Coronary artery (tissue), 2 donors: ENCODE results near the gene CUX1.

Source experiments
- DNase-seq: peaks from one replicate; pipeline ENCODE4 v3.0.0-alpha.2; 2017; ENCODE audit warnings: low spot score
- H3K27ac ChIP-seq, 2 donors: fragments of 200-600 bp; sonication (generic); one replicate each; pipeline ENCODE4 v1.5.1; 2016 to 2019
- H3K4me3 ChIP-seq: fragments of 200-600 bp; sonication (generic); 2 replicates; pipeline ENCODE4 v1.5.1; 2016; ENCODE audit warnings: mild to moderate bottlenecking, moderate library complexity
- TF ChIP-seq, protein P1 (sequence below): fragments of 200-600 bp; sonication (generic); IDR thresholded peaks from one replicate; pipeline ENCODE4 v1.5.1; 2019; ENCODE audit warnings: antibody characterized with exemption

CUX1 gene

DNA sequence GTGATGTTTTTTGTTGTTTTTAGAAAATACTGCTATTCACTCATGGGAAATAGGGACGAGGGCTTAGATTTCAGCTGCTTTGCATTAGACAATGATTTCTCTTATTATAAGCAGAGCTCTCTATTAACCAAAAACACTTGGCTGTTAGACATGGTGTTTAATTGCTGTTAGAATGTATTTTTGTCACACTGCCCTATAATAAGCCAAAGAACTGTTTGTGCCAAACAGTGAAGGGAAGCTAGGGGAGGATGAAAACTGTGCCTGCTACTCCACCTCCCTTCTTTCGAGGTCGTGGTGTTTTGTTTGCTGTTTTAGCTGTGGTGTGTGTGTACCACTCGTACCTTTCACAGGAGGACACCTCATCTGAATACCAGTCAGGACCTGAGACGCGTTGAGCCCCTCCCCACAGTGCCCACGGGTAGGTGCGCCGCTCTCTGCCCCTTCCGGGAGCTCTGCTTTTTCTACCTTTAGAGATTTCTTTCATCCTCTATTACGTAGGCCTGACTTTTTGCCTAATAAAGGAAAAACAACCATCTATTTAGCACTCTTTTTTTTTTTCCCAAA lies 57.9 kb downstream of the CUX1 start:
- Histone ChIP-seq H3K27ac (no peak overlapping the region), H3K4me3 (no peak overlapping the region)
- DNase-seq, result no peak
- TF ChIP-seq, protein P1, sequence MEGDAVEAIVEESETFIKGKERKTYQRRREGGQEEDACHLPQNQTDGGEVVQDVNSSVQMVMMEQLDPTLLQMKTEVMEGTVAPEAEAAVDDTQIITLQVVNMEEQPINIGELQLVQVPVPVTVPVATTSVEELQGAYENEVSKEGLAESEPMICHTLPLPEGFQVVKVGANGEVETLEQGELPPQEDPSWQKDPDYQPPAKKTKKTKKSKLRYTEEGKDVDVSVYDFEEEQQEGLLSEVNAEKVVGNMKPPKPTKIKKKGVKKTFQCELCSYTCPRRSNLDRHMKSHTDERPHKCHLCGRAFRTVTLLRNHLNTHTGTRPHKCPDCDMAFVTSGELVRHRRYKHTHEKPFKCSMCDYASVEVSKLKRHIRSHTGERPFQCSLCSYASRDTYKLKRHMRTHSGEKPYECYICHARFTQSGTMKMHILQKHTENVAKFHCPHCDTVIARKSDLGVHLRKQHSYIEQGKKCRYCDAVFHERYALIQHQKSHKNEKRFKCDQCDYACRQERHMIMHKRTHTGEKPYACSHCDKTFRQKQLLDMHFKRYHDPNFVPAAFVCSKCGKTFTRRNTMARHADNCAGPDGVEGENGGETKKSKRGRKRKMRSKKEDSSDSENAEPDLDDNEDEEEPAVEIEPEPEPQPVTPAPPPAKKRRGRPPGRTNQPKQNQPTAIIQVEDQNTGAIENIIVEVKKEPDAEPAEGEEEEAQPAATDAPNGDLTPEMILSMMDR, result no peak

DNA sequence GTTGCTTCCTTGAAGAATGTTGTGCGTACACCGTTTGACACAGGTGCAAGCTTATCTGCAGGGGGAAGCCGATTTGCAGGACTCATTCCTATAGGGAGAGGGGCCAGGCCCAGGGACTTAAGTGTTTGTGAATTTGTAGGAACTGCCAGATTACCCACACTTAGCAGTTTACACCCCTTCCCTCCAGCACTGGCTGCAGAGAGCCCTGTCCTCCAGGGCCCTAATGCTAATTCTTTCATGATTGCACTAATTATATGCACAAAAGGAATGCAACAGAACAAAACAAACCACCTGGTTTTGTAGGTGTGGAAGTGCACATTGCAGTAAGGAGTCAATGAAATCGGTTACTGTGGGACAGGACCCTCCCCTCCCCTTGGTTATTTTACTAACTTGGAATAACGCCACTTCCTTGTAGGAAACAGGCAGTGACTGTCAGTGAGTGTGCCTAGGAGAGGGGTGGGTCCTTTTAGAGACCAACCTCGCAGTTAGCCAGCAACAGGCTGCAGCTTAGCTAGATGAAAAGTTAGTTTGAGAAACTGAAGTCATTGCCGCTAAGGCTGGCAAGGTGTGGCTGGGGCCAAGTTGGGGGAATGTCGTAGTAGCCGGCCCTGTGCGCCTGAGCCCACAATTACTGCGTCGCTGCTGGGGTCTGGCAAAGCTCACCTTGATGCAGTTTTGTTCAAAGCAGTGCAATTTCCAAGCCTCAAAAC lies 60.6 kb downstream of the CUX1 start:
- no peak overlapping the region for H3K27ac ChIP-seq
- no peak overlapping the region for H3K4me3 ChIP-seq
- no peak for DNase-seq
- TF ChIP-seq, protein P1, result no peak

DNA sequence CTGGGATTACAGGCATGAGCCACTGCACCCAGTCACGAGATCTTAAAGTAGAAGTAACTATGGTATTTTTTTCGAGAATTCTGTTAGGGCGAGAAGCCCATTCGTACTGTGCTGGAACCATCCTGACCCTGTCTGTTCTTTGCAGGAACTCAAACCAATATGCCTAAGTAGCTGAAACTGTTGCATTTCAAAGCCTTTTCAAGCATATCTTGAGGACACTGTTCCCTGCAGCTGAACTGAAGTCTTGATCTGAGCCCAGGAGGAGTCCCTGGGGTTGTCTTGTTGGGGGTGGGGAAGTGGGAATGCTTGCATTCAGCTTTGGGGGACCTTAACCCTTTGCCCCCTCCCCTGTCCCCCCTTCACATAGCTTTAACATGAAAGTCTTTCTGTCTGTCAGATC lies 61.5 kb downstream of the CUX1 start:
- no peak overlapping the region for H3K4me3 ChIP-seq
- H3K27ac ChIP-seq, result no peak overlapping the region
- TF ChIP-seq, protein P1, result no peak
- DNase-seq, result no peak

DNA sequence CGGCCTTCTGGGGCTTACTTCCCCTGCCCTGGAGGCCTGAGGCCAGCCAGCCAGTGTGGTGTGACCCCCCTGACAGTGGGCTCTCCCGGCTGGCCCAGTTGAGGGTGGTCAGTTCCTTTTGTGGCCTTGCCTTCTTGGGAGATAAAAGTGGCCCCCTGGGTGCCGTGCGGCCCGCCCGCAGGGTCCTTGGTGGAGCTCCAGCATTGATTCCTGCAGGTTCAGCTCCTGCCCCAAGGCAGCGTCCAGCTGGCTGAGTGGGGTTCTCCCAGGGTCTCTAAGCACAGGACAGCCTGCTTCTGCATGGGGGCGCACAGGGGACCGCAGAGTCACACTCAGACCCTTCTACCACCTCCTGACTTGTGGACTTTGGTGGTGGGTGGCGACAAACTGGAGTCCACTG lies 62.1 kb downstream of the CUX1 start:
- no peak for DNase-seq
- no peak overlapping the region for H3K27ac ChIP-seq
- TF ChIP-seq, protein P1, result no peak
- no peak overlapping the region for H3K4me3 ChIP-seq

DNA sequence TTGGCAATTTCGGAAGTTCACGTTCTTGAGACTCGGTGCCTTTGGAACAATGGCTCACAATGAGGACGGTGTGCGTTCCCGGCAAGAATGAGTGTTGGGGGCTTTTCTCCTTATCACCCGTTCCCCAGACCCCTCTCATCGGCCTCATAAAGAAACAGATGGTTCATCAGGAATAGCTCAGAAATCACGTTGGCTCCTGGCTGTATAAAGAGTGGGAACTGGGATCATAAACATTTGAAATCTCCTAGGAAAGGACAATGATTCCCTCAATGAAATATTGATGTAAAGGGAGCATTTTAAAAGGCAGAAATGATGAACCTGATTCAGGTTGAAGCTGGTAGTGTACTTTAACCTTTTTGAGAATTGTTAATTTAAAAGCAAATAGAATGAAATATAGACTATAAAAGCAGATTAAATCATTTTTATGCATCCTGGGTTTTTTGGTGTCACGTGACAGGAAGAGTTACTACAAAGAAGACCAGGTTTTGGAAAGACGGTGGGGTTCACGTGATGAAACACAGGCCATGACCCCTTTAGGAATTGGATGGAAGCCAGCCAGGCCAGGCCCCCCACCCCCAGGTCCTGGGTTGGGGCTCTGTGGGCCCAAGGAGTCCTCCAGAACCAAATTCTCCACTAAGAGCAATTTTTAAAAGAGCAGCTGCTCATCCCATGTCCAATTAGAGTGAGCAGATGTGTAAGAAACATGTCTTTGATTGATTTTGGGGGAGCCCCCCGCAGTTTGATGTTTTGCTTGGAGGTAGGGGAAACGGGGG lies 63.0 kb downstream of the CUX1 start:
- DNase-seq, result no peak
- H3K27ac ChIP-seq, result peak overlapping the region in 1 of 2 donors; percentile 79
- TF ChIP-seq, protein P1, result no peak
- no peak overlapping the region for H3K4me3 ChIP-seq

DNA sequence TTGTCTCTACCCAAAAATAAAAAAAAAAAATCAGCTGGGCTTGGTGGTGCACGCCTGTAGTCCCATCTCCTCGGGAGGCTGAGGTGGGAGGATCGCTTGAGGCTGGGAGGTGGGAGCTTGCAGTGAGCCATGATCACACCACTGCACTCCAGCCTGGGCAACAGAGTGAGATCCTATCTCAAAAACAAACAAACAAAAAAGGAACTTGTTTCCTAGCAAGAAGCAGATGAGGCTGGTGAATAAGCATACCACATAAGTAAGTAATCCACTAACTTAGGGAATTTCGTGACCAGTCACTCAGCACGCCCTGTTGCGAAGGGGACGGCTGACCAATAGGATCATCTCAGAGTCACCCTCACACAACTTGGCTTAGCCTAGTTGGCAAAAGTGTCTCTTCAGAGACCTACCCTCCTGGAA lies 64.6 kb downstream of the CUX1 start:
- TF ChIP-seq, protein P1, result no peak
- Histone ChIP-seq H3K27ac (peak overlapping the region; percentile 79 to 89), H3K4me3 (peak overlapping the region; percentile 20)
- no peak for DNase-seq
